DND-41 (cell line): ENCODE data around the gene LPCAT2.

Source experiments
- ATAC-seq: fragments of 200-7000 bp; cut with Tn5 transposase; 3 replicates; pipeline ENCODE4 v1.9.1; 2021; ENCODE audit warnings: low read depth; ENCODE audit not compliant: insufficient read depth
- DNase-seq: peaks from one replicate; pipeline ENCODE4 v3.0.0-alpha.2; 2020
- H2AFZ ChIP-seq: 2 replicates; pipeline ENCODE4 v1.6.0; 2012; ENCODE audit warnings: low read depth, low read length
- H3K27ac ChIP-seq: 2 replicates; pipeline ENCODE4 v1.5.1; 2012; ENCODE audit warnings: low read length, inconsistent platforms
- H3K27me3 ChIP-seq: fragments of 200-600 bp; sonication (generic); 2 replicates; pipeline ENCODE4 v1.6.0; 2012; ENCODE audit warnings: low read length, mild to moderate bottlenecking, inconsistent platforms; ENCODE audit not compliant: insufficient read depth, poor library complexity
- H3K36me3 ChIP-seq: 2 replicates; pipeline ENCODE4 v1.5.1; 2012; ENCODE audit warnings: low read length, inconsistent platforms; ENCODE audit not compliant: insufficient read depth
- H3K4me1 ChIP-seq: 2 replicates; pipeline ENCODE4 v1.5.1; 2012; ENCODE audit warnings: mild to moderate bottlenecking, low read length; ENCODE audit not compliant: insufficient read depth
- H3K4me2 ChIP-seq: 2 replicates; pipeline ENCODE4 v1.6.0; 2012; ENCODE audit warnings: mild to moderate bottlenecking, moderate library complexity, low read length, inconsistent platforms; ENCODE audit not compliant: insufficient read depth
- H3K4me3 ChIP-seq, 2 experiments: fragments of 200-600 bp in 1 of 2; shearing (Covaris generic) in 1 of 2; 2 replicates each; pipeline ENCODE4 v1.5.1; 2012 to 2016; ENCODE audit warnings: inconsistent platforms in 2 of 2, low read length in 2 of 2, mild to moderate bottlenecking in 2 of 2, low read depth in 1 of 2, moderate library complexity in 1 of 2
- H3K79me2 ChIP-seq: 2 replicates; pipeline ENCODE4 v1.6.0; 2012; ENCODE audit warnings: low read length, inconsistent platforms; ENCODE audit not compliant: insufficient read depth
- H3K9ac ChIP-seq: 2 replicates; pipeline ENCODE4 v1.6.0; 2012; ENCODE audit warnings: low read depth, mild to moderate bottlenecking, inconsistent platforms, low read length, moderate library complexity
- H3K9me3 ChIP-seq: 2 replicates; pipeline ENCODE4 v1.5.1; 2012; ENCODE audit warnings: low read length, moderate library complexity, mild to moderate bottlenecking, inconsistent platforms; ENCODE audit not compliant: insufficient read depth, severe bottlenecking
- H4K20me1 ChIP-seq: 2 replicates; pipeline ENCODE4 v1.6.0; 2012; ENCODE audit warnings: low read length; ENCODE audit not compliant: insufficient read depth
- EZH2 ChIP-seq: IDR thresholded peaks from 3 replicates; pipeline ENCODE4 v1.6.1; 2012; ENCODE audit warnings: borderline replicate concordance, low read depth, mild to moderate bottlenecking, moderate library complexity, low read length, inconsistent platforms; ENCODE audit not compliant: severe bottlenecking
- TF ChIP-seq, protein P1 (sequence below): IDR thresholded peaks from 2 replicates; pipeline ENCODE4 v1.5.1; 2012; ENCODE audit warnings: borderline replicate concordance, low read length, moderate library complexity, mild to moderate bottlenecking; ENCODE audit not compliant: poor library complexity, severe bottlenecking; ENCODE audit errors: extremely low read depth

The LPCAT2 gene

DNA sequence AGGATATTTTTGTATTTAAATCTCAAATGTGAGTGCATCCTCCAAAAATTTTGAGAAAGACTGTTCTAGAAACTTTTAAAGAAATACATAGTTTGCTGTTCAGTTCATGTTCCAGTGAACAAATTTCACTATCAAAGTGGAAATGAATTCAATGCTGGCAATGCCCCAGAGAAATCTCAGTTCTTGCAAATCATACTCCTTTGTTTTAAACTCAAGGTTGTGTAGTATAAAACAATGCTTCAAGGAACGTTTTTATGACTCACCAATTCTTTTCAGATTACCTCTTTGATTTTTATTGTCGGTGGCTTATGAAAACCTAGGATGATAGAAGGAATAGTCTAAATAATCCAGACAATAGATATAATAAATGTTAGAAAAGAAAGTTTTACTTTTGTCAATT is 17.6 kb downstream of the LPCAT2 start:
- no peak for ATAC-seq
- Histone ChIP-seq H3K27ac (no peak overlapping the region), H4K20me1 (no peaks in the 10 kb centered on the region), H3K9me3 (peaks cover 8% of the 10 kb centered on the region), H2AFZ (no peak overlapping the region), H3K36me3 (no peaks in the 10 kb centered on the region), H3K27me3 (peaks cover 4% of the 10 kb centered on the region), H3K4me3 (no peak overlapping the region), H3K79me2 (no peaks in the 10 kb centered on the region), H3K9ac (no peak overlapping the region), H3K4me1 (no peaks in the 10 kb centered on the region), H3K4me2 (no peak overlapping the region)
- no peak for DNase-seq
- TF ChIP-seq EZH2, result no peak
- TF ChIP-seq, protein P1, sequence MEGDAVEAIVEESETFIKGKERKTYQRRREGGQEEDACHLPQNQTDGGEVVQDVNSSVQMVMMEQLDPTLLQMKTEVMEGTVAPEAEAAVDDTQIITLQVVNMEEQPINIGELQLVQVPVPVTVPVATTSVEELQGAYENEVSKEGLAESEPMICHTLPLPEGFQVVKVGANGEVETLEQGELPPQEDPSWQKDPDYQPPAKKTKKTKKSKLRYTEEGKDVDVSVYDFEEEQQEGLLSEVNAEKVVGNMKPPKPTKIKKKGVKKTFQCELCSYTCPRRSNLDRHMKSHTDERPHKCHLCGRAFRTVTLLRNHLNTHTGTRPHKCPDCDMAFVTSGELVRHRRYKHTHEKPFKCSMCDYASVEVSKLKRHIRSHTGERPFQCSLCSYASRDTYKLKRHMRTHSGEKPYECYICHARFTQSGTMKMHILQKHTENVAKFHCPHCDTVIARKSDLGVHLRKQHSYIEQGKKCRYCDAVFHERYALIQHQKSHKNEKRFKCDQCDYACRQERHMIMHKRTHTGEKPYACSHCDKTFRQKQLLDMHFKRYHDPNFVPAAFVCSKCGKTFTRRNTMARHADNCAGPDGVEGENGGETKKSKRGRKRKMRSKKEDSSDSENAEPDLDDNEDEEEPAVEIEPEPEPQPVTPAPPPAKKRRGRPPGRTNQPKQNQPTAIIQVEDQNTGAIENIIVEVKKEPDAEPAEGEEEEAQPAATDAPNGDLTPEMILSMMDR, result no peak

DNA sequence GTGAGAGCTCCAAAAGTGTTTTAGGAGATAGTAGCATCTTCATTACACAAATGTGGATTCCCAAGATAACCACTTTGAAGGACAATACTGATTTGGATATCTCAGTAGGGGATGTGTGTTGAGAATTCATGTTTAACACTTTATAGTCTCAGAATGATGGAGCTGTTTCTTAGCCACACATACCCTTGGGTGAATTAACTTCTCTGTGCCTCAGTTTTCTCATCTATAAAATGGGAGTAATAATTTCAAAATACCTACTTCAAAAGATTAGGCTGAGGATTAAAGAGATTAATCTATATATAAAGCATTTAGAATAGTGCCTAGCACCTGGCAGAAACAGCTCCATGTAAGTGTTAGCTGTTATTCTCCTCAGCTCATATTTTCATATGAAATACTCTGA is 19.0 kb downstream of the LPCAT2 start:
- no peak overlapping the region for H3K9ac ChIP-seq
- TF ChIP-seq, protein P1, result no peak
- no peak for TF ChIP-seq EZH2
- H3K4me3 ChIP-seq, result no peak overlapping the region
- no peak overlapping the region for H2AFZ ChIP-seq
- ATAC-seq (no peak), DNase-seq (no peak)
- H3K27me3 ChIP-seq, result peaks cover 4% of the 10 kb centered on the region
- no peaks in the 10 kb centered on the region for H3K79me2 ChIP-seq
- H4K20me1 ChIP-seq, result no peaks in the 10 kb centered on the region
- H3K9me3 ChIP-seq, result no peaks in the 10 kb centered on the region
- H3K36me3 ChIP-seq, result no peaks in the 10 kb centered on the region
- no peak overlapping the region for H3K4me2 ChIP-seq
- H3K4me1 ChIP-seq, result no peaks in the 10 kb centered on the region
- H3K27ac ChIP-seq, result no peak overlapping the region

GRCh38 chr16:55529018-55529417 is 20.1 kb downstream of the LPCAT2 start:
- Histone ChIP-seq H3K9ac (no peak overlapping the region), H4K20me1 (no peaks in the 10 kb centered on the region), H3K4me3 (no peak overlapping the region)

More at GRCh38 chr16:55529018-55529417, 20.1 kb downstream of the LPCAT2 start:
- TF ChIP-seq, protein P1, result no peak
- no peak for TF ChIP-seq EZH2
- no peaks in the 10 kb centered on the region for H3K79me2 ChIP-seq
- H3K4me2 ChIP-seq, result no peak overlapping the region
- H3K27me3 ChIP-seq, result peaks cover 4% of the 10 kb centered on the region
- no peak for DNase-seq
- no peak for ATAC-seq
- no peaks in the 10 kb centered on the region for H3K36me3 ChIP-seq
- H3K9me3 ChIP-seq, result no peaks in the 10 kb centered on the region
- H2AFZ ChIP-seq, result no peak overlapping the region
- H3K4me1 ChIP-seq, result no peaks in the 10 kb centered on the region
- no peak overlapping the region for H3K27ac ChIP-seq
